Measurements from ENCODE around the gene SLC25A45.

Gene SLC25A45, protein sequence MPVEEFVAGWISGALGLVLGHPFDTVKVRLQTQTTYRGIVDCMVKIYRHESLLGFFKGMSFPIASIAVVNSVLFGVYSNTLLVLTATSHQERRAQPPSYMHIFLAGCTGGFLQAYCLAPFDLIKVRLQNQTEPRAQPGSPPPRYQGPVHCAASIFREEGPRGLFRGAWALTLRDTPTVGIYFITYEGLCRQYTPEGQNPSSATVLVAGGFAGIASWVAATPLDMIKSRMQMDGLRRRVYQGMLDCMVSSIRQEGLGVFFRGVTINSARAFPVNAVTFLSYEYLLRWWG

DNA sequence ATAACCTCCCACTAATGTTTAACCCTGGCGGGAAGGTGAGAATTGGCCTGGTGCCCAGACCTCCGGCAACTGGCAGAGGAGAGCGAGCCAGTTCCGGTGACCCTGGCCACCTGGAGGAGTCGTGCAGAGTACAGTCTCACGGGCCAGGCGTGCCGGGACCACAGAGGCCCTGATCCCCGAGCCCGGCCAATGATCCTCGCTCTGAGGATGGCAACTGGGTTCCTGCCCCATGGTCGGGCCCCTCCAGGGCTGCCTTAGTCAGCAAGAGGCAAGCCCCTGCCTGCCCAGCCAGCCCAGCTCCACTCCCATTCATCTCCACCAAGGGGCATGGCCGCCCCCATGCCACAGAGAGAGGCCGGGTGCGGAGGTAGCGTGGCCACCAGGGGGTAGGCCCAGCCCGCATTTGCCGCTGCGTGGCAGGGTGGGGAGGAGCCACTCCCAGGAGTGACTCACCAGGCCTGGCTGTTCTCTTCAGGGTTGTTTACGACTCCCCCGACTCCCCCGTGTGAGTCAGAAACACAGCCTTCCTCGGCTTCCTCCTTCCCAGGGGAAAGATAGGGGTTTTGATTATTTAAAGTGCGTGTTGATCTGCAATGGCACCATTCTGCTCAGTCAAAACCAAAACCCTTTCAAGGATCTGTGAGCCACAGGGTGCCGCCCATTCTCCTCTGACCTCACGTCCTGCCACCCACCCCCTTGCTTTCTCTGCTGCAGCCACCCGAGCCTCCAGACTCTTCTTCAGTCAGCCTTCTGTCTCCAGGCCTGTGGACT is at the start of gene SLC25A45:
TSS of gene SLC25A45 (minus strand) at position 614 of the 771 bp plus-strand sequence. CDS start 695 bp downstream, outside the sequence.
- peak; percentile 98 for DNase-seq (ENCODE audit: low read depth, low spot score)

DNA sequence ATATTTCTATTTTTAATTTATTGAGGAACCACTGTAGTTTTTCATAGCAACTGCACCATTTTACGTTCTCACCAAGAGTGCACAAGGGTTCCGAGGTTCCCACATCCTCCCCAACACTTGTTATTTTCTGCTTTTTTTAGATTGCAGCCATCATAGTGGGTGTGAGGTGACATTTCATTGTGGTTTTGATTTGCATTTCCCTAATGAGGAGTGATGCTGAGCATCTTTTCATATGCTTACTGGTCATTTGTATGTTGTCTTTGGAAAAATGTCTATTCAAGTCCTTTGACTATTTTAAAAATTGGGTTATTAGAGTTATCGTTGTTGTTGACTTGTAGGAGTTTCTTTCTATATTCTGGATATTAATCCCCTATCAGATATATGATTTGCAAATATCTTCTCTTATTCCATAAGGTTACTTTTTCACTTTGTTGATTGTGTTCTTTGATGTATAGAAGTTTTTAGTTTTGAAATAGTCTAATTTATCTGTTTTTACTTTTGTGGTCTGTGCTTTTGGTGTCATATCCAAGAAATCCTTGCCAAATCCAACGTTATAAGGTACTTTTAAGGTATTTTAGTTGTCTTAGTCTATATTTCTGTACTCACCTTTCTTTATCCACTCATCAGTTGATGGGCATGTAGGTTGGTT is 49.1 kb upstream of the SLC25A45 start:
- DNase-seq (ENCODE audit: low read depth, low spot score): peak; percentile 53

DNA sequence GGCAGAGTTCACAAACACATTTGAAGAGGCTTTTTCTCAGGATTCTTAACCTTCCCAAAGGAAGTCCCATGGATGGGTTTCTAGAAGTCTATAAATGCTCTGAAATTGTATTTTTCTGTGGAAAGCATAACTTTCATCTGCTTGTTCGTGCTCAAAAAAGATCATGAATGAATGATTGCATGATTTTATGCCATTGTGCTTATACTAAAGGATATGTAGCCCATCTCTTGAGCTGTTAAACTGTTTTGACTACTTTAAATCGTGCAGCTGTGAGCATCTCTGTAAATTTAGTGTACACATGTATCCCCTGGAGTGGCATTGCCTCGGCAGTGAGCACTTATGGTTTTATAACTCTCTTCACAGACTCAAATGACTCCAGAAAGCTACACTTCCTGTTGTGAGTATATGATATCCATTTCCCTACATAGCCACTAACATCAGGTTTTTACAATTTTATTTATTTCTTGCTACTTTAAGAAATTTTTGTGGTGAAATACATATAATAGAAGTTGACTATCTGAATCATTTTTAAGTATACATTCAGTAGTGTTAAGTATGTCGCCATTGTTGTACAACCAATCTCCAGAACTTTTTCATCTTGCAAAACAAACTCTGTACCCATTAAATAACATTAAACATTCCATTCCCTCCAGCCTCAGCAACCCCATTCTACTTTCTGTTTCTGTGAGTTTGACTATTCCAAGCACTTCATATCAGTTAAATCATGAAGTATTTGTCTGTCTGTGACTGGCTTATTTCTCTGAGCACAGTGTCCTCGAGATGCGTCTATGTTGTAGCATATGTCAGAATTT is 48.2 kb upstream of the SLC25A45 start:
- DNase-seq (ENCODE audit: low read depth, low spot score): peak; percentile 59

DNA sequence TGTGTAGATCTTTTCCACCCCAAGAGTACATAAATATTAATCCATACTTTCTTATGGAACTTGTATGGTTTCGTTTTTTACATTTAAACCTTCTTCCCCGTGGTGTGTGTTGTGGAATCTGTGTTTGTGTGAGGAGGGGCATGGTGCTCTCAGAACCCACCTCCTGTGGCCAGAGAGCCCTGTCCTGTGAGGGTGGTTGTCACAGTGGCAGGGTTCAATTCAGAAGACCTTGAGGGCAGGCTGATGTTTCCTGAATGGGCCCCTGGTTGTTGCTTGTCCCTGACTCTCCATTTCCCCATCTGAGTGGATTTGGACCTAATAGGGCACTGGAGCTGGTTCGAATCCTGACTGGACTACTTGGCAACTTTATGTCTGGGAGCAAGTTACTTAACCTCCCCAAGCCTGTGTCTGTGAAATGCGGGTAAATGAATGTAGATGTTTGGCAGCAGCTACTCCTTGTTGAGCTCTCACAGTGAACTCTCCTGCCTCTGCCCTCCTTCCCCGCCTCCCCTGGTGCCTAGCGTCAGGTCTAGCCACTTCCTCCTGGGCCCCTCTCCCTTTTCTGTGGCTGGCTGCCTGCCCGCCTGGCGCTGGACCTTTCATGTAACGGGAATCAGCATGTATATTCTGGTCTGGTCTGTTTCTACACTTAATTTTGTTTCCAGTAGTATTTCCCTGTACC is 47.4 kb upstream of the SLC25A45 start:
- peak; percentile 88 for DNase-seq (ENCODE audit: low read depth, low spot score)

DNA sequence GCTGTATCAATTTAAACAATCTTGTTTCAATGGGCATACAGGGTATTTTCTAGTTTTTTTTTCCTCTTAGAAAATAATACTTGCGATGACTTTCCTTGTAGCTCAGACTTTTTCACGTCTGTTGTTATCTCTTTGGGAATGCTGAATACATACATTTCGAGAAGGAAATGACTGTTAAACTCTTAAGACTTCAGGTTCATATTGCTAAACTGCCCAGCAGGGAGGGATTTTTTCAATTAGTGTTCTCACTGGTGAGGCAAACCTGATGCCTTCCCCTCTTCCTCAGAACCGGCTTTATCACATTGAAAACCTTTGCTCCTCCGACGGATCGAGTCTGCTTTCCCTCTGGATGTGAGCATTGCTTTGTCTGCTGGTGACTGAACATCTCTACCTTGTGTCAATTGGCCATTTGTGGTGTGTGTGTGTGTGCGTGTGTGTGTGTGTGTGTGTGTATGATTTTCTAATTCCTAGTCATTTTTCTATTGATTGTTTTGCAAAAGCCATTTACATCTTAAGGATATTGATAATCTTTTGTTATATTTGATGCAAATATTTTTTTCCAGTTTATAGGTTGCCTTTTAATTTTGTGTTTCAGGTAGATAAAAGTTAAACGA is 46.7 kb upstream of the SLC25A45 start:
- DNase-seq (ENCODE audit: low read depth, low spot score): peak; percentile 70

DNA sequence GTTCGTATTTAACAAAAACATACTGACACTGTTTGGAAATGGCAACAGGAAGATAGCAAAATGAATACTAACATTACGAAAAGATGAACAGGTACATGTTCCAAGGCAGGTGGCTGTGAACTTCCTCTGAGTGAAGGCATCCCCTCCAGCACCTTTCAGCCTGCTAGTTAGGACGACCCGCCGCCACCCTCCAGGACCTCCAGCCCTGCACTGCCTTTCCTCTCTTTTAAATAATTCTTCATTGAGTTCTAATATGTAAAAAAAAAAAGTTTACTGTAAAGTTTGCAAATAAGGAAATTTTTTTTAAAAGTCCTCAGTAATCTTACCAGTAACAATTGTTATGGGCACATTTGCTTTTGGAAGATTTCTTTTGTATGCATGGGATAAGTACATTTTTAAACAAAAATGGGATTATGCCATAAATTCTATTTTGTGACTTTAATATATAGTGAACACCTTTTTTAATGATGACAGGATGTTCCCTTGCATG is 46.2 kb upstream of the SLC25A45 start:
- DNase-seq (ENCODE audit: low read depth, low spot score): no peak

DNA sequence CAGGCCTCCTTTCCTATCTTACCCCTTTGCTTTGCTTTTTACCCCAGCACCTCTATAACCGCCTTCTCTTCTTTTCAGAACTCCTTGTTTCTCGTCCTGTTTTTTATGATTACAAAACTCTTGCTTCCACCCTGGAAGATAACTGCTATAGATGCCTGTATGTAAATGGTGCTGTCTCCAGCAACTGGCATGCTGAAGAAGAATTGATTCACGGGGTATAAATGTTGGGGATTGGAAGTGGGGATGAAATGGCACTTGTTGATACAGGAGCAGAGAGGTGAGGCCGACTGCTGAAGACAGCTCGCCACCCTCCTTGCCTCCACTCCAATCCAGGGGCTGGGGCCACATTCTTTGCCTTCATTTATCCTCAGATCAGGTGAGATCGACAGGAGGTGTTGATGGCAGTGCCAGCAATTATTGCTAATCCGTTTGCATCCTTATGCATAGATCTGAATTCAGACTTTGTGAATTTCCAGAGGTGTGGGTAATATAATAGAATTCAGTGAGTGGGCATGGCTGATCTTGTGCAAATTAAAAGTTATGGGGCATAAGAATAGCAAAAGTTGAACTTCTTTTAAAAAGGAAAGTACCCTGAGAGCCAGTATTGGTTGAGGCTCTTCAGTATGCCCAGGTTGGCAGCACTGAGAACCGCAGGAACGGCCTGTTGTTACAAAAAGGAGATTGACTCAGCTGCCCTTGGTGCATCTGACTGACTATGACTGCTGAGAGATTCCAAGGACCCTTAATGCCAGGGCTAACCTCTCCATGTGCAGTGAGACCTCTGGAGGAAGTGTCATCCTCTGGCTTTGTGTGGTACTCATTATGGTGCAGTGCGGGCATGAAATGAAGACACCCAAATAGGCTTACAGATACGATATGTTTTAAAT is 45.5 kb upstream of the SLC25A45 start:
- DNase-seq (ENCODE audit: low read depth, low spot score): peak; percentile 72

DNA sequence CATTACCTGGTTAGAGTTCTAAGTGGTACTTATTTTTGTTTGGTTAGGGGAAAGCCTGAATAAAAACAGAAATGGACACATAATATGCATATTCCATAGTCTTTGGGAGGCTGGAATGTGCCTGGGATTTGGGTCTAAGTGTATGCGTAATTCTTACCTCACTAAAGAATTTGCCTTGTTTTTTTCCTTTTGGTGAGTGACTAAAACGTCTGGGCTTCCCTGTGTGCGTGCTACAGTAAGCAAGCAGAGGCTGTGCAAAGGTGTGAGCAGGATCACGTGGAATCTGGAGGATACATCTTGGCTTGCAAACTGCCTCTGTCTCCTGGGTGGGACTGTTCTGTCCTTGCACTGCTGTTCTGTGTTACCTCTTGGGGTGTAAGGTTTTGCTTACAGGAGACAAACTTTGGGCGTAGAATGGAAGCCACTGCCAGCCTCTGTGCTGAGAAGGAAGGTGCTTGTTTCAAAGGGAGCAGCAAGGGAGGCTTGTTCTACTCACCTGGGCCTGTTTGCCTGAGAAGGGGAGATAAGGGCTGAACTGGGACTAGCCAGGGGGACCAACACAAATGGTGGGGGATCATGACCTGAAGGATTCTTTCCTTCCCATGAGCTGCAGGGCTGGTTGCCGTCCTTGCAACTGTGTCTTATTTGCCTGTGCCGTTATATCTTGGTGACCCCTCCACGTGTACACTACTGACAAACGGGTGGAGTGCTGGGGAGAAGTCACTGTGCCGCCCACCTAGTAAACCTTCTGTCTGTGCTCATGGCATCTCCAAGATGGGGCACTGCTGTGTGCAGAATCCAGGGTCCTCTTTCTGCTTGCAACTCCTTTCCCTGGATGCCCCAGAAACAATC is 44.6 kb upstream of the SLC25A45 start:
- DNase-seq (ENCODE audit: low read depth, low spot score): peak; percentile 75

DNA sequence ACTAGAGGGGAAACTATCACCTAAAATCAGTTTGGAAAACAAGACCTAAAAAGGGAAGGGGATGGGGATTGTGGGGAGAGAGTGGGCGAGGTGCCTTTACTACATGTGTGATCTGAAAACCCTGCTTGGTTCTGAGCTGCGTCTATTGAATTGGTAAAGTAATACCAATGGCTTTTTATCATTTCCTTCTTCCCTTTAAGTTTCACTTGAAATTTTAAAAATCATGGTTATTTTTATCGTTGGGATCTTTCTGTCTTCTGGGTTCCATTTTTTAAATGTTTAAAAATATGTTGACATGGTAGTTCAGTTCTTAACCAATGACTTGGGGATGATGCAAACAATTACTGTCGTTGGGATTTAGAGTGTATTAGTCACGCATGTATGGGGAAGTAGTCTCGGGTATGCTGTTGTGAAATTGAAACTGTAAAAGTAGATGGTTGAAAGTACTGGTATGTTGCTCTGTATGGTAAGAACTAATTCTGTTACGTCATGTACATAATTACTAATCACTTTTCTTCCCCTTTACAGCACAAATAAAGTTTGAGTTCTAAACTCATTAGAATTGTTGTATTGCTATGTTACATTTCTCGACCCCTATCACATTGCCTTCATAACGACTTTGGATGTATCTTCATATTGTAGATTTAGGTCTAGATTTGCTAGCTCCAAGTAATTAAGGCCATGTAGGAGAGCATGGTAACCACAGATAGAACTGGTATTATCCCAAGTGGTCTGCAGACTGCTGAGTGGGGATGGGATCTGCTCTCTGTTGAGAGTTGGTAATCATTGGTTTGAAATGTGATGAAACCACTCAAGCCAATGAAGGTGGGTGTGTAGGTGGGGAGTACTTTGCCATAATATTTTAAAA is 43.8 kb upstream of the SLC25A45 start:
- DNase-seq (ENCODE audit: low read depth, low spot score): peak; percentile 65

DNA sequence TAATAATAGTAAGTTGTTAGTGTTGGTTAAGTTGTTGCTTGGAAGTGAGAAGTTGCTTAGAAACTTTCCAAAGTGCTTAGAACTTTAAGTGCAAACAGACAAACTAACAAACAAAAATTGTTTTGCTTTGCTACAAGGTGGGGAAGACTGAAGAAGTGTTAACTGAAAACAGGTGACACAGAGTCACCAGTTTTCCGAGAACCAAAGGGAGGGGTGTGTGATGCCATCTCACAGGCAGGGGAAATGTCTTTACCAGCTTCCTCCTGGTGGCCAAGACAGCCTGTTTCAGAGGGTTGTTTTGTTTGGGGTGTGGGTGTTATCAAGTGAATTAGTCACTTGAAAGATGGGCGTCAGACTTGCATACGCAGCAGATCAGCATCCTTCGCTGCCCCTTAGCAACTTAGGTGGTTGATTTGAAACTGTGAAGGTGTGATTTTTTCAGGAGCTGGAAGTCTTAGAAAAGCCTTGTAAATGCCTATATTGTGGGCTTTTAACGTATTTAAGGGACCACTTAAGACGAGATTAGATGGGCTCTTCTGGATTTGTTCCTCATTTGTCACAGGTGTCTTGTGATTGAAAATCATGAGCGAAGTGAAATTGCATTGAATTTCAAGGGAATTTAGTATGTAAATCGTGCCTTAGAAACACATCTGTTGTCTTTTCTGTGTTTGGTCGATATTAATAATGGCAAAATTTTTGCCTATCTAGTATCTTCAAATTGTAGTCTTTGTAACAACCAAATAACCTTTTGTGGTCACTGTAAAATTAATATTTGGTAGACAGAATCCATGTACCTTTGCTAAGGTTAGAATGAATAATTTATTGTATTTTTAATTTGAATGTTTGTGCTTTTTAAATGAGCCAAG is 42.9 kb upstream of the SLC25A45 start:
- peak; percentile 79 for DNase-seq (ENCODE audit: low read depth, low spot score)

DNA sequence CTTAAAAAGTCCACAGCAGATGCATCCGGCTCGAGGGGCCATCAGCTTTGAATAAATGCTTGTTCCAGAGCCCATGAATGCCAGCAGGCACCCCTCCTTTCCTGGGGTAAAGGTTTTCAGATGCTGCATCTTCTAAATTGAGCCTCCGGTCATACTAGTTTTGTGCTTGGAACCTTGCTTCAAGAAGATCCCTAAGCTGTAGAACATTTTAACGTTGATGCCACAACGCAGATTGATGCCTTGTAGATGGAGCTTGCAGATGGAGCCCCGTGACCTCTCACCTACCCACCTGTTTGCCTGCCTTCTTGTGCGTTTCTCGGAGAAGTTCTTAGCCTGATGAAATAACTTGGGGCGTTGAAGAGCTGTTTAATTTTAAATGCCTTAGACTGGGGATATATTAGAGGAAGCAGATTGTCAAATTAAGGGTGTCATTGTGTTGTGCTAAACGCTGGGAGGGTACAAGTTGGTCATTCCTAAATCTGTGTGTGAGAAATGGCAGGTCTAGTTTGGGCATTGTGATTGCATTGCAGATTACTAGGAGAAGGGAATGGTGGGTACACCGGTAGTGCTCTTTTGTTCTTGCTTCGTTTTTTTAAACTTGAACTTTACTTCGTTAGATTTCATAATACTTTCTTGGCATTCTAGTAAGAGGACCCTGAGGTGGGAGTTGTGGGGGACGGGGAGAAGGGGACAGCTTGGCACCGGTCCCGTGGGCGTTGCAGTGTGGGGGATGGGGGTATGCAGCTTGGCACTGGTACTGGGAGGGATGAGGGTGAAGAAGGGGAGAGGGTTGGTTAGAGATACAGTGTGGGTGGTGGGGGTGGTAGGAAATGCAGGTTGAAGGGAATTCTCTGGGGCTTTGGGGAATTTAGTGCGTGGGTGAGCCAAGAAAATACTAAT is 42.0 kb upstream of the SLC25A45 start:
- peak; percentile 70 for DNase-seq (ENCODE audit: low read depth, low spot score)

DNA sequence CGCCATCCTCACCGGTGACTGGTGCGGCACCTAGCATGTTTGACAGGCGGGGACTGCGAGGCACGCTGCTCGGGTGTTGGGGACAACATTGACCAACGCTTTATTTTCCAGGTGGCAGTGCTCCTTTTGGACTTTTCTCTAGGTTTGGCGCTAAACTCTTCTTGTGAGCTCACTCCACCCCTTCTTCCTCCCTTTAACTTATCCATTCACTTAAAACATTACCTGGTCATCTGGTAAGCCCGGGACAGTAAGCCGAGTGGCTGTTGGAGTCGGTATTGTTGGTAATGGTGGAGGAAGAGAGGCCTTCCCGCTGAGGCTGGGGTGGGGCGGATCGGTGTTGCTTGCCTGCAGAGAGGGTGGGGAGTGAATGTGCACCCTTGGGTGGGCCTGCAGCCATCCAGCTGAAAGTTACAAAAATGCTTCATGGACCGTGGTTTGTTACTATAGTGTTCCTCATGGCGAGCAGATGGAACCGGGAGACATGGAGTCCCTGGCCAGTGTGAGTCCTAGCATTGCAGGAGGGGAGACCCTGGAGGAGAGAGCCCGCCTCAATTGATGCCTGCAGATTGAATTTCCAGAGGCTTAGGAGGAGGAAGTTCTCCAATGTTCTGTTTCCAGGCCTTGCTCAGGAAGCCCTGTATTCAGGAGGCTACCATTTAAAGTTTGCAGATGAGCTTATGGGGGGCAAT is 41.2 kb upstream of the SLC25A45 start:
- no peak for DNase-seq (ENCODE audit: low read depth, low spot score)

DNA sequence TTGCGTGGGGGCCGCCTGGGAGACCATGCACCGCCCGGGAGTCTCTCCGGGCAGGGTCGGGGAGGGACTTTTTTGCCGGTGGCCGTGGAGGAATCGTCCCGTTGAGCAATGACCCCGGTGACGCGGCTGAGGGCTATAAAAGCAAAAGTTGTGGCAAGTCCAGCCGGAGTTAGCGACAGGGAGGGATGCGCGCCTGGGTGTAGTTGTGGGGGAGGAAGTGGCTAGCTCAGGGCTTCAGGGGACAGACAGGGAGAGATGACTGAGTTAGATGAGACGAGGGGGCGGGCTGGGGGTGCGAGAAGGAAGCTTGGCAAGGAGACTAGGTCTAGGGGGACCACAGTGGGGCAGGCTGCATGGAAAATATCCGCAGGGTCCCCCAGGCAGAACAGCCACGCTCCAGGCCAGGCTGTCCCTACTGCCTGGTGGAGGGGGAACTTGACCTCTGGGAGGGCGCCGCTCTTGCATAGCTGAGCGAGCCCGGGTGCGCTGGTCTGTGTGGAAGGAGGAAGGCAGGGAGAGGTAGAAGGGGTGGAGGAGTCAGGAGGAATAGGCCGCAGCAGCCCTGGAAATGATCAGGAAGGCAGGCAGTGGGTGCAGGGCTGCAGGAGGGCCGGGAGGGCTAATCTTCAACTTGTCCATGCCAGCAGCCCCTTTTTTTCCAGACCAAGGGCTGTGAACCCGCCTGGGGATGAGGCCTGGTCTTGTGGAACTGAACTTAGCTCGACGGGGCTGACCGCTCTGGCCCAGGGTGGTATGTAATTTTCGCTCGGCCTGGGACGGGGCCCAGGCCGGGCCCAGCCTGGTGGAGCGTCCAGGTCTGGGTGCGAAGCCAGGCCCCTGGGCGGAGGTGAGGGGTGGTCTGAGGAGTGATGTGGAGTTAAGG is 40.4 kb upstream of the SLC25A45 start, which contains the start of gene NEAT1:
TSS of gene NEAT1 (plus strand) at position 166 of the 883 bp plus-strand sequence.
- DNase-seq (ENCODE audit: low read depth, low spot score): peak; percentile 94

All from astrocyte of the hippocampus (primary cell).